Spleen (tissue), 11 donors: Measurements from ENCODE around the gene ATP10B. TPM values are rescaled to one million over a fixed set of nuclear protein-coding genes. Genes with fewer than 3 reads are reported as not detected.
"Not testable (repeated sequence)": the region's sequence is repeated elsewhere in the genome, so short reads cannot be mapped to it uniquely, and the experiment has no call there.

Experiments used
- DNase-seq: peaks from one replicate; pipeline ENCODE4 v3.0.0-alpha.2; 2020
- H3K27ac ChIP-seq, 8 donors: fragments of 200-600 bp; sonication (generic) in 7 of 8; 1 replicate in 4 of 8; 2 replicates in 4 of 8; pipeline versions ENCODE4 v1.5.0 to v1.8.0; 2016 to 2021; ENCODE audit warnings: inconsistent platforms in 4 of 8, mild to moderate bottlenecking in 4 of 8, moderate library complexity in 1 of 8
- H3K27me3 ChIP-seq, 7 donors: fragments of 200-600 bp; sonication (generic) in 6 of 7; replicated peaks in 1 of 7; 1 replicate in 4 of 7; 2 replicates in 3 of 7; pipeline versions ENCODE4 v1.5.0 to v1.8.0; 2016 to 2021; ENCODE audit warnings: inconsistent platforms in 3 of 7, mild to moderate bottlenecking in 1 of 7
- H3K36me3 ChIP-seq, 6 donors: fragments of 200-600 bp; sonication (generic) in 5 of 6; 1 replicate in 4 of 6; 2 replicates in 2 of 6; pipeline versions ENCODE4 v1.5.0 to v1.8.0; 2016 to 2021; ENCODE audit warnings: inconsistent platforms in 2 of 6
- H3K4me1 ChIP-seq, 6 donors: fragments of 200-600 bp; sonication (generic) in 5 of 6; 1 replicate in 3 of 6; 2 replicates in 3 of 6; pipeline versions ENCODE4 v1.5.0 to v1.8.0; 2016 to 2021; ENCODE audit warnings: inconsistent platforms in 3 of 6
- H3K4me3 ChIP-seq, 8 donors: fragments of 200-600 bp; sonication (generic) in 7 of 8; 1 replicate in 4 of 8; 2 replicates in 4 of 8; pipeline versions ENCODE4 v1.5.0 to v1.8.0; 2016 to 2021; ENCODE audit warnings: inconsistent platforms in 4 of 8, mild to moderate bottlenecking in 4 of 8, moderate library complexity in 2 of 8
- H3K9me3 ChIP-seq, 8 donors: fragments of 200-600 bp; sonication (generic) in 7 of 8; 1 replicate in 4 of 8; 2 replicates in 4 of 8; pipeline versions ENCODE4 v1.5.0 to v1.8.0; 2016 to 2021; ENCODE audit warnings: inconsistent platforms in 4 of 8
- POLR2A ChIP-seq, 3 donors: fragments of 450-650 bp; IDR thresholded peaks; one replicate each; pipeline ENCODE4 v1.5.1; 2017; ENCODE audit warnings: antibody characterized with exemption in 3 of 3, mild to moderate bottlenecking in 1 of 3
- POLR2AphosphoS5 ChIP-seq, 3 donors: sonication (generic); formaldehyde crosslinking; IDR thresholded peaks; one replicate each; pipeline ENCODE4 v1.5.1; 2017; ENCODE audit warnings: antibody characterized with exemption in 3 of 3
- WGBS, 5 donors: extraction: QIAGEN DNeasy Blood & Tissue Kit in 3 of 5; methylation state at CpG; one replicate each; pipeline versions ENCODE4 v1.1.5 to v1.1.7; 2013 to 2018; 5-methylcytosine and 5-hydroxymethylcytosine counted together
- intact Hi-C: fragments of 100-400 bp; cut with DNase I; formaldehyde crosslinking; loops from one replicate; pipeline ENCODE4 v1.15.0; 2023; ENCODE audit warnings: low total_unique reads
- polyA plus RNA-seq, 3 donors: library from polyadenylated mRNA; stranded (reverse); fragments of 200-250 nt; gene quantifications; one replicate each; pipeline ENCODE4 v1.2.1, GENCODE V29; 2013
- total RNA-seq, 7 donors: library from RNA; depleted of rRNA in 3 of 7; stranded (reverse); fragments of >200 nt in 3 of 7; fragmentation: NEBNext Ultra II Directional in 4 of 7; extraction: Animal tissue kit (Norgen Biotek cat#: 25700) in 4 of 7; gene quantifications; one replicate each; pipeline versions ENCODE4 v1.1.0 to v1.2.1, GENCODE V29; 2016 to 2021
- TF ChIP-seq, protein P1 (sequence below), 11 experiments: fragments of 200-600 bp in 7 of 11; fragments of 450-650 bp in 4 of 11; sonication (generic) in 4 of 11; IDR thresholded peaks in 8 of 11; conservative IDR thresholded peaks in 3 of 11; 1 replicate in 7 of 11; 2 replicates in 4 of 11; pipeline versions ENCODE4 v1.4.0 to v1.8.0; 2016 to 2021; ENCODE audit warnings: antibody characterized with exemption in 11 of 11, inconsistent platforms in 4 of 11, mild to moderate bottlenecking in 1 of 11
- donor health status: healthy with polysubstance abuse.
- donor health status: DM: no; HTN: no; CAD: no; lungs with moderate emphysema.
- donor health status: DM: no; HTN: no; CAD: no.
- donor health status: Bipolar disorder and iron deficiency.
- donor health status: healthy.
- donor health status: DM: no; HTN: no; CAD: no.
- donor health status: DM: yes; HTN: yes; CAD: no.

Gene ATP10B
- total and polyA plus RNA-seq, 10 donors, result 0.06 TPM; not detected in 9

DNA sequence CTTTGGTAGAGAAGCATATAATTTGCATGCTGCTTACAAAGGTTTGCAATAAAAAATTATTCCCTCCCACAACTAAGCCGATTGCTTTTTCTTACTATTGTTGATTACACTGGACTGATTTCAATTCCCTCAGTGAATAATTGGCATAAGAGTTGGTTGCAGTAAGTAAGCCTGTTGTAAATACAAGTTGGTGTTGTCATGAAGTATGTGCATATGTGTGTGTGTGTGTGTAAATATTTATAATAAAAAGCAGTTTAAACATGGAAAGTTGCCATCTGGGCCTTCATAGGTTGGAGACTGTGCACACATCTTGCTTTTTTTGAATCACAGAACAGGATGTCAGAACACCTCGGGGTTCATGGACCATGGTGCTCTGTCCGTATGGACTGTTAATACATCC lies 131.2 kb downstream of the ATP10B start:
- no peaks in the 10 kb centered on the region for H3K9me3 ChIP-seq
- intact Hi-C loops, result no loop called here
- no peak overlapping the region for H3K27ac ChIP-seq
- 76 to 90% (median 84%) methylated on average over 3 of the region's 3 CpGs for WGBS, 5 donors
- no peaks in the 10 kb centered on the region for H3K4me1 ChIP-seq
- DNase-seq, result no peak
- no peak for TF ChIP-seq POLR2AphosphoS5 (IDR thresholded peaks at IDR 0.05)
- TF ChIP-seq, protein P1, sequence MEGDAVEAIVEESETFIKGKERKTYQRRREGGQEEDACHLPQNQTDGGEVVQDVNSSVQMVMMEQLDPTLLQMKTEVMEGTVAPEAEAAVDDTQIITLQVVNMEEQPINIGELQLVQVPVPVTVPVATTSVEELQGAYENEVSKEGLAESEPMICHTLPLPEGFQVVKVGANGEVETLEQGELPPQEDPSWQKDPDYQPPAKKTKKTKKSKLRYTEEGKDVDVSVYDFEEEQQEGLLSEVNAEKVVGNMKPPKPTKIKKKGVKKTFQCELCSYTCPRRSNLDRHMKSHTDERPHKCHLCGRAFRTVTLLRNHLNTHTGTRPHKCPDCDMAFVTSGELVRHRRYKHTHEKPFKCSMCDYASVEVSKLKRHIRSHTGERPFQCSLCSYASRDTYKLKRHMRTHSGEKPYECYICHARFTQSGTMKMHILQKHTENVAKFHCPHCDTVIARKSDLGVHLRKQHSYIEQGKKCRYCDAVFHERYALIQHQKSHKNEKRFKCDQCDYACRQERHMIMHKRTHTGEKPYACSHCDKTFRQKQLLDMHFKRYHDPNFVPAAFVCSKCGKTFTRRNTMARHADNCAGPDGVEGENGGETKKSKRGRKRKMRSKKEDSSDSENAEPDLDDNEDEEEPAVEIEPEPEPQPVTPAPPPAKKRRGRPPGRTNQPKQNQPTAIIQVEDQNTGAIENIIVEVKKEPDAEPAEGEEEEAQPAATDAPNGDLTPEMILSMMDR (IDR thresholded peaks at IDR 0.05 in 8 of 11, conservative IDR thresholded peaks at IDR 0.05 in 3 of 11), result no peak
- TF ChIP-seq POLR2A (IDR thresholded peaks at IDR 0.05), result no peak
- H3K36me3 ChIP-seq, result no peaks in the 10 kb centered on the region
- no peaks in the 10 kb centered on the region for H3K27me3 ChIP-seq
- H3K4me3 ChIP-seq, result no peak overlapping the region

DNA sequence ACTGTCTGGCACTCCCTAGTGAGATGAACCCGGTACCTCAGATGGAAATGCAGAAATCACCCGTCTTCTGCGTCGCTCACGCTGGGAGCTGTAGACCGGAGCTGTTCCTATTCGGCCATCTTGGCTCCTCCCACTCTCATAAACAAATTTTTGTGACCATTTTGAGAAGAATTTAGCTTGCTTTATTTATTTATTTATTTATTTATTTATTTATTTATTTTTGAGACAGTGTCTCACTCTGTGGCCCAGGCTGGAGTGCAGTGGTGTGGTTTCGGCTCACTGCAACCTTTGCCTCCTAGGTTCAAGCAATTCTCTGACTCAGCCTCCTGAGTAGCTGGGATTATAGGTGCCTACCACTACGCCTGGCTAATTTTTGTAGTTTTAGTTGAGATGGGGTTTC lies 136.5 kb downstream of the ATP10B start:
- H3K27me3 ChIP-seq, H3K36me3 ChIP-seq, H3K9me3 ChIP-seq, H3K4me1 ChIP-seq, H3K27ac ChIP-seq, H3K4me3 ChIP-seq, DNase-seq, intact Hi-C loops: not testable (repeated sequence)
- 94 to 98% (median 96%) methylated on average over 7 to 9 of the region's 9 CpGs for WGBS, 5 donors

DNA sequence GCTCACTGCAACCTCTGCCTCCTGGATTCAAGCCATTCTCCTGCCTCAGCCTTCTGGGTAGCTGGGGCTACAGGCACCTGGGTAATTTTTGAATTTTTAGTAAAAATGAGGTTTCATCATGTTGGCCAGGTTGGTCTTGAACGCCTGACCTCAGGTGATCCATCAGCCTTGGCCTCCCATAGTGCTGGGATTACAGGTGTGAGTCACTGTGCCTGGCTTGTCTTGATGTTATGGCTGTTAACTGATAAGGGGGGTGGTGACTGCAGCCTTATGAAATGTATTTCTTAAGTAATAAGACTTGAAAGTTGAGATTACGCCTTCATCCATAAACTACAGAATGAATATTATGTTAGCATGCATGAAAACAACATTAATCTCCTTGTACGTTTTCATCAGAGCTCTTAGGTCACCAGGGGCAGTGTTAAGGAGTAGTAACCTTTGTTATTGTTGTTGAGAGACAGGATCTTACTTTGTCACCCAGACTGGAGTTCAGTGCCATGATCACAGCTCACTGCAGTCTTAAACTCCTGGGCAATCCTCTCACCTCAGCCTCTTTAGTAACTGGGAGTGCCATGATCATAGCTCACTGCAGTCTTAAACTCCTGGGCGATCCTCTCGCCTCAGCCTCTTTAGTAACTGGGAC lies 148.3 kb downstream of the ATP10B start:
- Histone ChIP-seq H3K4me1 (no peaks in the 10 kb centered on the region), H3K4me3 (no peak overlapping the region), H3K36me3 (no peaks in the 10 kb centered on the region), H3K27ac (no peak overlapping the region), H3K9me3 (peaks cover 0 to 10% (median 3%) of the 10 kb centered on the region in 8 donors), H3K27me3 (no peaks in the 10 kb centered on the region)
- TF ChIP-seq, protein P1 (IDR thresholded peaks at IDR 0.05 in 8 of 11, conservative IDR thresholded peaks at IDR 0.05 in 3 of 11), result no peak
- TF ChIP-seq POLR2AphosphoS5 (IDR thresholded peaks at IDR 0.05) (no peak), POLR2A (IDR thresholded peaks at IDR 0.05) (no peak)
- intact Hi-C loops, result no loop called here
- DNase-seq, result no peak
- 81 to 91% (median 86%) methylated on average over 5 of the region's 5 CpGs for WGBS, 5 donors

DNA sequence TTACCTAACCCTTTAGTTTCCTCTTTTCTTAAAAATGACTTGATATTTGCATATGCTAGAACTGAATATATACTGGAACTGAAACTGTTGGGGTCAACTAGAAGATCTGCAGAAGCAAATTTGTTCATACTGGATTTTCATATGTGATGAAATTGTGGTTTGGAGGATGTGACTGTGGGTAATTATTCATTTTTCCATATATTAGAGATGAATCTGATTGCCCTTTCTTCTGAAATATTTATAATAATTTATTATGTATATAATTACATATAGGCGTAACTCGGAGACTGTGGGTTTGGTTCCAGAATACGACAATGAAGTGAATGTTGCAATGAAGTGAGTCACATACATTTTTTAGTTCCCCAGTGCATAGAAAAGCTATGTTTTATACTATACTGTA lies 149.1 kb downstream of the ATP10B start:
- H3K27me3 ChIP-seq, result no peaks in the 10 kb centered on the region
- DNase-seq, result no peak
- TF ChIP-seq, protein P1 (IDR thresholded peaks at IDR 0.05 in 8 of 11, conservative IDR thresholded peaks at IDR 0.05 in 3 of 11), result no peak
- no peak for TF ChIP-seq POLR2AphosphoS5 (IDR thresholded peaks at IDR 0.05)
- H3K36me3 ChIP-seq, result no peaks in the 10 kb centered on the region
- peaks cover 0 to 10% (median 3%) of the 10 kb centered on the region in 8 donors for H3K9me3 ChIP-seq
- peak overlapping the region in 1 of 8 donors; percentile 12 for H3K27ac ChIP-seq
- no peak overlapping the region for H3K4me3 ChIP-seq
- no peaks in the 10 kb centered on the region for H3K4me1 ChIP-seq
- WGBS, 5 donors, result 66 to 82% (median 74%) methylated on average over 3 of the region's 3 CpGs
- intact Hi-C loops, result no loop called here
